IPS-NIHi11 (cell line): ENCODE data around the gene CUX1.
A peak's percentile ranks its signal among the peaks of the same experiment; 100 is the strongest.
"Not testable (repeated sequence)": the region's sequence is repeated elsewhere in the genome, so short reads cannot be mapped to it uniquely, and the experiment has no call there.

Experiments
- DNase-seq: peaks from one replicate; pipeline ENCODE4 v3.0.0; 2012; ENCODE audit warnings: mixed read lengths, low spot score

Gene CUX1

DNA sequence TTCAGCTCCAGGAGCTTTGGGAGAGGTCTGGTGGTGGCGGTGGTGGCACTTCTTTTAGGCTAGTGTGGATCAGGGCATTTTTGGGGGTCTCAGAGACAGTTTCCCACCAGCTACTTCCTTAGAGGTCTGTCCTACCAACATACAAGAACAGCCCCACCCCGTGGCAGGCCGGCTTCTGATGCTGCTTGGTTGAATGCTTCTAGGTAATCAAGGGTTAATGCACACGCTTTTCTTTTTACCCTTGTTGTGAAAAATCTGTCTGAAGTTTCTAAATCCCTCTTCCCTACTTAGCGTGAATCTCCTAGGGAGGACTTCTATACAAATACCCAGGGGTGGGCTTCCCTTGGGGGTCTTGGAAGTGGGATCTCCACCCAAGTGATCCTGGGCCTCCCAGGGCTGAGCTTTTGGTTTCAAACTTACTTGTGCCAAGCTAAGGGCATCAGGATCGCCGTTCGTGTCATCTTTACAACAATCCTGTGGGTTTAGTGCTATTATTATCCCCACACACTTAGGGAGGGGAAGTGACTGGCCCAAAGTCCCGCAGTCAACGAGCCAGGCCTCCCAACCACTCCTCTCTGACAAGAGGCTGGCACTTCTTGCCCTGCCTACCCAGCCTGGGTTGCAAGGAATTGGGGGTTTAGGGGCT lies 471.0 kb downstream of the CUX1 start:
- DNase-seq = no peak

DNA sequence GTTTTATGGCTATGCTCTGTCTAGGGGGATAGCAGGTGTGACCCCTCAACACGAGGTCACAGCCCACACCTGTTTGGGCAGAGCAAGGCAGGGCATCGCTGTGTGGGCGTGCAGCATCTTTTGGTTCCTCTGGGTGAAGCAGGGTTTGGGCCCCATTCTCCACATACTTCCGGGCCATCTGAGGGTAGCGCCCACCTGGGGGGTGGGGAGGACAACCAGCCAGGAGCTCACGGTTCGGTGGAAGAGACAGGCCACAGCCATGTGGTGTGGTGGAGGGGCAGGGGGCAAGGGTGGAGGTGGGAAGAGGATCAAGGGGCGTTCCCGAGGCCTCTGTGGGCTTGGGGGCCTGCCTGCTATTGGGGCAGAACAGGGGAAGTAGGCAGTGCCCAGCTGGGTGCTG lies 471.6 kb downstream of the CUX1 start:
- DNase-seq = no peak

DNA sequence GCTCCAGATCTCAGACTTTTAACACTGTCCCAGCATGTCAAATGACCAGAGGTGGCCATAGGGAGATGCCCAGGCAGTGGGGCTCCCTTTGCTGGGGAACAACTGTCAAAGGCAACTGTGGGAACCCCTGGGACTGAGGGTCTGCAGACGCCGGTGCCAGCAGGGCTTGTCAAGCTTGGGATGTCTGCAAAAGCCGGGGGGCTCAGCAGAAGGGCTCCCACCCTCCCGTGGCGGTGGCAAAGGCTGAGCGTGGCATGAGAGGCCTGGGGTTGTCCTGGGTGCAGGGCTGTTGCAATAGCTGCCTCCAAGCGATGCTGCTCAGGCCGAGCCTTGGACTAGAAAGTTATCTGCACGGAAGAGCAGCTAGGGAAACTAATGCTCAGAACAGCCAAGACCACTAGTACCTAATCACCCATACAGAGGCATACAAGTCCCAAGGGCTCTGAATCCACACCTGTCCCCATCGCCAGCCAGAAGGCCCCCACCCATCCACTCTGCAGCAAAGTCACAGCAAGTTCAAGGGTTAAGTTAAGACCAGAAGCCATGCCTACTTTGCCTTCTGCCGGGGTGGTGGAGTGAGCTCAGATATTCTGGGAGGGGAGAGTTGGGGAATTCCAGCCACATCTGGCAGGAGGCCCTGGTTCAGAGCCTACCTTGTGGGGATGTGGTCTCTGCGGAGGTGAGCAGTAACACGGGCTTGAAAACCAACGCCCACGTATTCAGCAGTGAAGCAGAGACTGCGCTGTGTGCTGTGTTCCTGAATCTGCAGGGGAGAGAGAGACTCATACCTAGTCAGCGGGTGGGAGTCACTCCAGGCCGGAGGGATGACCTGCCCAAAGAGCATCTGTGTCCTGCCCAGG lies 473.9 kb downstream of the CUX1 start:
- DNase-seq = no peak

DNA sequence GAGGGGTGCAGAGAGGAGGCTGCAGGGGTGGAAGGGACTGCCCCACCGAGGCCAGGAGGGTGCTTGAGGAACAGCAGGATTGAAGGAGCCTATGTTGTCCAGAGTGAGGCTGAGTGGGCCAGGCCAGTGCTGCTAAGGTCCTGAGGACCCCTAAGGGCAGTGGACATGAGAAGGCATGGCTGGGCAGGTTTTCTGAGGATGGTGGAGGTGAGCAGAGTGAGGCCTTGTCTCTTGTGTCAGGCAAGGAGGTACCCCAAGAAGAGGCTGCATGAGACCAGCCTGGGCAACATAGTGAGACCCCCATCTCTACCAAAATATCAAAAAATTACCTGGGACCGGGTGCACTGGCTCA lies 474.5 kb downstream of the CUX1 start:
- DNase-seq = no peak

DNA sequence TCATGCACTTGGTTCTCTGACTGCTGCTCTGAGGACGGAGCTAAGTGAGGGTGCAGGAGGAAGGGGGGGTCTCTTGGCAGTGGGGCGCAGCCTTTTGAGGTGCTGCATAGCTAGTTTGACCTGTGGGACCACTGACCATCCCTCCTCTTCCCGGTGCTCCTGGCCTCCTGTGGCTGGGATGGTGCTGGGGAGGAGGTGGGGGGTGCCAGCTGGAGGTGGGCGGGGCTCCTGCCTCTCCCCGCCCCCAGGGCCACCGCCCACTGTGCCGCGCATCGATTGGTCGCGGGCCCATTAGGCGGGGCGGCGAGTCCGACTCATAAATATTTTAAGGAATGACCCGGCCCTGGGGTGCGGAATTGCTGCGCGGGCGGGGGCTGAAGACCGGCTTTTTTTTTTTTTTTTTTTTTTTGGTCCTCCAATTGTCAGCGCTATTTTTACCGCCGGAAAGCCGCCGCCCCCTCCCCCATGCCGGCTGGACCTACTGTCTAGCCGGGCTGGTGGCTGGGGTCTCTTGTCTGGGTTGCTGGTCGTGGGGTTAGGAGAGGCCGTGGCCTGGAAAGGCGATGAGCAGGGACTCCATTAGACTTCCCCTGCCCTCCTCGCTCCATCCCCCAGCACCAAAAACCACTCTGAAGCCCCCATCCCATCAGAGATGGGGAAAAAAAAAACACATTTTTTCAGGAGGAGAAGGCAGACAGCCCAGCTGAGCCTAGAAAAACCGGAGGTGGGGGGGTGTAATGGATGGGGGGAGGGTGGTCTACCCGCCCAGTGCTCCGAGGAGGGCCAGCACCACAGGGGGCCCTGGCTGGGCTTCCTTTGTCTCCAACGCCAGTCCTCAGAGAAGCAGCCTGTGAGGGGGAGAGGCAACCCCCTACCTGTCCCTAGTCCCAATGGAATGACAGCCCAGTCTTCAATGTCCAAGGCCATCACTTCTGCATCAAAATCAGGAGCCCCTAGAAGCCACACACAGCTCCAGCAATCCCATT lies 475.7 kb downstream of the CUX1 start:
- peak; percentile 85 for DNase-seq

DNA sequence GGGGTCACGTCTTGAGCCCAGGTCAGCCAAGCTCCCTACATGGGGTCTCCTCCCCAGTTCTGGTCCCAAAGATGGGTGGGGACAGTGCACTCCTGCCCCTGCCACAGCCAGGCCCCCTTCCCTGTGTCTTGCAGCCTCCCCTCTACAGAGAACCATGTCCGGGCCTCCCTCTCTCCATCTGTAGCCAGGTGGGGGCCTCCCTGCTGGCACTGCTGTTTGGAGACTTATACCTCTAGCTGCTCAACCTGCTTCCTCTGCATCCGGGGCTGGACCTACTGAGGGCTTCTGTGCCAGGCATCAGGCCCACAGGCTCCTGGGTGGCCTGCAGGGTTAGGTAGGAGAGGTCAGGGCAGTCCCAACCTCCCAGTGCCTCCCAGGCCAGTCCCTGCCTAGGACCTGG lies 477.2 kb downstream of the CUX1 start:
- no peak for DNase-seq

DNA sequence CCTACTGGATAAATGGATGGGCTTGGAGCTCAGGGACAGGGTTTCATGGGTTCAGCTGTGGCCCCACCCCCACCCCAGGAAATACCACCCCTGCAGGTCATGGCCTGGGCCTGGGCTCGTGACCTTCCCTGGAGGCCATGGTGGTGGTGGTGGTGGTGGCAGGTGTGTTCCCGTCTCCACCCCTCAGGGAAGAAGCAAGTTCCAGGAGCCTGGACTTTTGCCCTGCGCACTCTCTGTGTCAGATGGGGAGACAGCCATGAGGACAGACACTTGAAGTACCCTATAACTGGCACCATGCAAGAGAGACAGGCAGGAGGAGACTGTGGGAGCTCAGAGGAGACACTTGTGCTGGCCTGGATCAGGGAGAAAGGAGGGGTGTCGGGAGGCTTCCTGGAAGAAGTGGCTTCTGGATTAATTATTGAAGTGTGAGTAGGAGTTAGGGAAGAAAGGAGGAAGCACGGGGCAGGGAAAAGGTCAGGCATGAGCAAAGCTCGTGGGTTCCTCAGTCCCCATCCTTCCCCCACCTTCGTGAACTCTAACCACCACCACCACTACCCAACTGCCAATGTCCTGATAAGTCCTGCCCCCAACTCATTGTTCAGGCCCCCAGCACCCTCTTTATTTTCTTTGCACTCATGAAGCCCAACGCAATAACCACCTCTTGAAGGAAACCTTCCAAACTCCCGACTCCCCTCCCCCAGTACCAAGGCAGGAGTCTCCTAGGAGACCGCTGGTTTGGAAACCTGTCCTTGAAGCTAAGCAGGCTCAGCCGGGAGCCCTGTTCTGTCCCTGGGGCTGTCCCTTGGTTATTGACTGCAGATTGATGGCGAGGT lies 478.1 kb downstream of the CUX1 start:
- DNase-seq = no peak

DNA sequence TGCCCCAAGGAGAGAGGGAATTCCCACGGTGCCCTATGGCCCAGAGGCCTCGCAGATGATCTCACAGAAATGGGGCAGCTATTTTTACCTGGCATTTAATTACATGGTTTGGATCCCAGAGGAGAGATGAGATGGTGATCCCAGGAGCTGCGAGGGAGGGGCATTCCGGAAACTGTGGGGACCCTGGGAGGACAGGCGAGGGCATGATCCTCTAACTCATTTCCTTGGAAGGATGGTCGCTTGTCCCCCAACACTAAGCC lies 478.7 kb downstream of the CUX1 start:
- no peak for DNase-seq

DNA sequence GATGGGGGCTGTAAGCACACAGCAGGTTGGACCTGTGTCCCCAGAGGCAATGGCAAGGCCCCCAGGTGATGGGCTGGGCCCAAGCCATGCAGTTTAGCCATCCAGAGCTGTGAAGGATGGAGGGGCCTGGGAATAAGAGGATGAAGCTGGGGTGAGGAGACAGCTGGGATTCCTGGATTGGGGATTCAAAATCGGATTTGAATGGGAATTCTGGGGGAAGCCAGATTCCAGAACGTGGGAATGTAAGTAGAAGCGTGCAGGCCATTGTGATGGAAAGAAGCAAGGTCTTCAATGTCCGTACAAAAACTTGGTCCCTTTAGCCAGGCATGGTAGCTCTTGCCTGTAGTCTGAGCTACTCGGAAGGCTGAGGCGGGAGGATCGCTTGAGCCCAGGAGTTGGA lies 479.1 kb downstream of the CUX1 start:
- no peak for DNase-seq

DNA sequence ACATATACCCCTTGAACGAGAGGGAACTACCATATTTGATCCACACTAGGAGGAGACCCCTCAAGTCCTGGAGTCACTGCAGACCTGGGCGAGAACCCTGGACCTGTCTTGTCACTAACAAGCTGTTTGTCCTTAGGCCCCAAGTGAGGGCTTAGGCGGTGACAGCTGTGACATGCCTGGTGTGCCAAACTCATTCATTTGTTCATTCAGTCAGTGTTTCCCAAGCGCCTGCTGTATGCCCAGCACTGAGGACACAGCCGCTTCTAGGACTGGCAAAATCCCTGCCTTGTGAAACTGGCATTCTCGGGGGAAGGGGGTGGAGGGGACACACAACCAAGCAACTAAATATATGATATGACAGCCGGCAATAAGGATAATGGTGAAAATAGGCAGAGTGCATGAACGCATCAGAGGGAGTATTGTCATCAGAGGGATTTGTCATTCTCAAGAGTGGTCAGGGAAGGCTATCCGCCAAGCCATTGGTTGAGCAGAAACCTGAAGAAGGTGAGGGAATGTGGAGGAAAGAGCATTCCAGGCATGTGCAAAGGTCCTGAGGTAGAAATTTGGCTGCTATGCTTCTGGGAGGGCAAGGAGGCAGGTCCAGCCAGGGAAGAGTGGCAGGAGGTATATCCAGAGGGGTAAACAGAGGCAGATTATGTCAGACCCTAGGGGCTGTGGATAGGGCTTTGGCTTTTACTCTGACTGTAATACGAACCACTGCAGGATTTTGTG lies 480.2 kb downstream of the CUX1 start:
- DNase-seq = no peak

DNA sequence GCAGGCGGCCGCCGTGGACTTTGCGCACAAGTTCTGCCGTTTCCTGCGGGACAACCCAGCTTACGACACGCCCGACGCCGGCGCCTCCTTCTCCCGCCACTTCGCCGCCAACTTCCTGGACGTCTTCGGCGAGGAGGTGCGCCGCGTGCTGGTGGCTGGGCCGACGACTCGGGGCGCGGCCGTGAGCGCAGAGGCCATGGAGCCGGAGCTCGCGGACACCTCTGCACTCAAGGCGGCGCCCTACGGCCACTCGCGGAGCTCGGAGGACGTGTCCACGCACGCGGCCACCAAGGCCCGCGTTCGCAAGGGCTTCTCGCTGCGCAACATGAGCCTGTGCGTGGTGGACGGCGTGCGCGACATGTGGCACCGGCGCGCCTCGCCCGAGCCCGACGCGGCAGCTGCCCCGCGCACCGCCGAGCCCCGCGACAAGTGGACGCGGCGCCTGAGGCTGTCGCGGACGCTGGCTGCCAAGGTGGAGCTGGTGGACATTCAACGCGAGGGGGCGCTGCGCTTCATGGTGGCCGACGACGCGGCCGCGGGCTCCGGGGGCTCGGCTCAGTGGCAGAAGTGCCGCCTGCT lies 483.3 kb downstream of the CUX1 start:
- DNase-seq = peak; percentile 85

DNA sequence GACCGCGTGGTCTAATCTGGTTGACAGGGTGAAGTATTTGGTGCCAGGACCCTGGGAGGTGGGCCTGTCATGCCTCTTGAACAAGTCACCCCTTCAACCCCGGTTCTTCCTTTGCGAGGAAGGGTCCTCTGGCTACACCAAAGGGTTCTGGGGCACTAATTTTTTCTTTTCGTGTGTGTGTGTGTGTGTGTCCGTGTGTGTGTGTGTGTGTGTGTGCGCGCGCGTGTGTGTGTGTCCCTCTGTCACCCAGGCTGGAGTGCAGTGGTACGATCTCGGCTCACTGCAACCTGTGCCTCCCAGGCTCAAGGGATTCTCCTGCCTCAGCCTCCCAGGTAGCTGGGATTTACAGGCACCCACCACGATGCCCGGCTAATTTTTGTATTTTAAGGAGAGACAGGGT lies 483.9 kb downstream of the CUX1 start:
- DNase-seq = not testable (repeated sequence)

DNA sequence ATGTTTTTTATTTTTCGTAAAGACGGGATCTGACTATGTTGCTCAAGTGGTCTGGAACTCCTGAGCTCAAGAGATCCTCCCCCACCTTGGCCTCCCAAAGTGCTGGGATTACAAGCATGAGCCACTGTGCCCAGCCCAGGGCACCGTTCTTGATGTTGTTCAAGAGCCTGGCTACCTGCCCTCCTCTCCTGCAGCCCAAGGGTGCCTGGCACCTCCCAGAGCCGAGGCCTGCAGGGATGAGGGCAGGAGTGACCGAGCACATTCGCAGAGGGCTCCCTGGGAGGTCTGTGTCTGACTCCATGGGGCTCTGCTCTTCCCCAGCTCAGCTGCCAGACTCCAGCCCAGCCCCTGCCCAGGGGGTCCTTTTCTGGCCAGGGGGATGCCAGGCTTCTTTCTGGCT lies 484.6 kb downstream of the CUX1 start:
- no peak for DNase-seq

DNA sequence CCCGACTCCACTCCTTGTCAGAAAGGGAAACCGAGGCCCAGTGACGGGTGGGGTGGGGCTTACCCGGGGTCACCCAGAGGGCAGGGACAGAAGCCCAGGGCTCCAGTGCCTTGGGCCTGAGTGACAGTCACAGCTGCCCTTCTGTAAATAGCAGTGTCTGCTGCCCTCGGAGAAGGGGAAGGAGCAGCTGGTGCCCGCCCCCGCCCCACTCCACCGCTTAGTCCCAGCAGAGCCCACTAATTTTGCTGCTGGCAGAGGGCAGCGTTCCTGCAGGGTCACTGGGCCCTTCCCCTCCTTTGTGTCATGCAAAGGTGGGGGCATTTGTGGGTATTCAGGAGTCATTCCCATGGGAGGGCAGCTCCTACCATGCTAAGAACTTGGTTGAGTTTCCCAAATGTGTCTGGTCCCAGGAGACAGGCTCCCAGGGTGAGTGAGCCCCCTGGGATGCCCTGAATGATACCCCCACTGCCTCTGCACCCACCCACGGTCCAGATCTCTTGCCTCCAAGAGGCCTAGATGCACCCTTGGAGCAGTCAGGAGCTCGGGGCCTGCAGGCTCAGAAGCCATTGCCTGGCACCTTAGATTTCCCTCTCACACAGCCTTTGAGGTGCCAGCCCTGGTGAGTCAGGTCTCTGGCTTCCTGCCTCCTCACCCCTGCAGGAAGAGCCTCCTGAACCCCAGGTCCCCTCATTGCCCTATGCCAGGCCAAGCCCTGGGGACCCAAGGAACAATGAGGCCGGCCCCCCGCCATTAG lies 486.4 kb downstream of the CUX1 start:
- DNase-seq = no peak

DNA sequence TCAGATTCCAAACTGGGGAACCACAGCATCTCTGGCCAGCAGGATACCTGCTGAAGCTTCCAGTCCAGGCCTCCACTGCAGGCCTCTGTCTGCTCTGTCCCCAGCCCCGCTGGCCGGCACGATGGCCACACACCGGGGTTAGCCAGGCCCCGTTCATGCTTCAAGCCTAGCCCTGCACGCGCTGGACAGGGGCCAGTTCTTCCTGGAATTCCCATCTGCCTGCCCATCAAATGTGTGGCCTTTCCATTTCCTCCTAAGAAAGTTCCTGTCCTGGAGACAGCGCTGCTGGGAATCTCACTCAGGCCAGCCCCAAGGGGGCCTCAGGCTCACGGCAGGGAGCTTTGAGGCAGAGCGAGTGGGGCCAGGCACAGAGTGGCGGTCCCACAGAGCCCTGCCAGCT lies 487.2 kb downstream of the CUX1 start:
- no peak for DNase-seq

DNA sequence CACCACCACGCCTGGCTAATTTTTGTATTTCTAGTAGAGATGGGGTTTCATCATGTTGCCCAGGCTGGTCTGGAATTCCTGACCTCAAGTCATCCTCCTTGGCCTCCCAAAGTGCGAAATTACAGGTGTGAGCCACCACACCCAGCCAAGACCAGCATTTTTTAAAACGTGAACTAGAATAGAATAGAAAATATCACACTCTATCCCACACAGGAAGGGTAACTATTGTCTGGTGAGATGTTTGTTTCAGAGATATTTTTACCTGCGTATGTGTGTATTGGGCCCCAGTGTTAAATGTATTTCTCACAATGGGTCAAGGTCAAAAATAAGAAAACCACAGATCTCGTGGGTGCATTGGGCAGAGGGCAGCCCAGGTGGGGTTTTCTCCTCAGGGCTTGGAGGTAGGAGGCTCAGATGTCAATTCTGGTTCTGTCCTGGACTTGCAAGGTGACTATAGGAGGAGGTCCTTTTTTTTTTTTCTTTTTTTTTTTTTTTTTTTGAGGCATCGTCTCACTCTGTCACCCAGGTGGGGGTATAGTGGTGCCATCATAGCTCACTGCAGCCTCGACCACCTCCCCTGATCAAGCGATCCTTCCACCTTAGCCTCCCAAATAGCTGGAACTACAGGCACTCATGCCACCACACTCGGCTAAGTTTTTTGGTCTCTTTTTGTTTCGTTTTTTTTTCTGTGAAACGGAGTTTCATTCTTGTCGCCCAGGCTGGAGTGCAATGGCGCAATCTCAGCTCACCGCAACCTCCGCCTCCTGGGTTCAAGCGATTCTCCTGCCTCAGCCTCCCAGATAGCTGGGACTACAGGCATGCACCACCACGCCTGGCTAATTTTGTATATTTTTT lies 488.2 kb downstream of the CUX1 start:
- DNase-seq = no peak

DNA sequence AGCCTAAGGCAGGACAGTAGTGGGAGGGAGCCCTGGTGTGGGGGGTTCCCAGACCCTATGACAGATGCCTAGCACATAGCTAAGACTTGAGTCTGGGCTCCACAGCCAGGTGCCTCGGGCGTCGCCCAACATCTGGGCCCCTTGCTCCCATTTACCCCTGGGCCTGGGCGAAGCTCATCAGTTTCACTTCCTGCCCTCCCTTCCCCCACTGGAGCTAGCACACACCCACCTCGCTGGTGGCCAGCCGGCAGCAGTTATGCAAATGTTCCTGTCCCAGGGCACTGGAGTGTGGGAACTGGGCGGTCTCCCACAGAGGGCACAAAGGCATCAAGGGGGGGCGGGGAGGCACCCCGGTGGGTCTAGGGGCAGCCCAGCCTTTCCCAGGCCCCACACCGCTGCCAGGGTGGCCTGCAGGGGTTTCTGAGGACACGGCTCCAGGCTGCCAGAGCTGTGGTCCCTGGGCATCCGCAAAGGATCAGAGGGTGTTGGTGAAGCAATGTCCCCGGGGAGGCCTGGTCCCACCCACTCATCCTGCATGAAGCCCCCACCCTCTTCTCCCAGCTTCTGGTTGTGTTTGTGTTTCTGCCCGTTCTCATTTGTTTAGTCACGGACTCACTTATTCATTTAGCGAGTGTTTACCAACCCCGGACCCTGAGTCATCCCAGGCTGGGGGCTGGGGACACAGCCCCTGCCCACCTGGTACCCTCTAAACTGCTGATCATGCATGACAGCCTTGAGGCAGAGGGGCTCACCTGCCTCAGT lies 489.7 kb downstream of the CUX1 start:
- DNase-seq = peak; percentile 84

DNA sequence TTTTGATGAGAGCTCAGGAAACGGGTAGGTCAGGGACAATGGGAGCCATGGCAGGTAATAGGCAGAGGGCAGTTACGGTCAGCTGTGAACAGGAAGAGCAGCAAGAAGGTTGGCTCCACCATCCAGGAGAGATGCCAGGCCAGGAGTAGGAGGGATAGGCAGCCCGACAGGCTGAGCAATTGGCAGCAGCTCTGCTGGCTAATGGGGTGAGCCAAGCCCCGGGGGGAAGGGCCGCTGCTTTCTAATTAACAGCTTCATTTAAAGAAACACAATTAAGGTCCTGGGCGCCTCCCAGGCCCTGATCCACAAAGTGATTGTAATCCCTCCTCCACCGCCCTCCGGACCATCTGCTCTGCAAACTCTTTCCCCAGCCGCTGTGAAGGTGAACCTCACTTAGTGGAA lies 493.0 kb downstream of the CUX1 start:
- DNase-seq = no peak
